H9 (cell line): ENCODE measurements around the gene EOGT. TPM values are rescaled to one million over a fixed set of nuclear protein-coding genes. Genes with fewer than 3 reads are reported as not detected.

Source experiments
- DNase-seq: peaks from one replicate; pipeline ENCODE4 v3.0.0-alpha.2; 2017
- H2AFZ ChIP-seq: one replicate; pipeline ENCODE4 v1.6.1; 2013; ENCODE audit warnings: mild to moderate bottlenecking, low read length, control low read depth, moderate library complexity
- H2AK5ac ChIP-seq: 2 replicates; pipeline ENCODE4 v1.6.1; 2013; ENCODE audit warnings: low read length, control low read depth, mixed read lengths; ENCODE audit not compliant: insufficient read length
- H2BK120ac ChIP-seq: one replicate; pipeline ENCODE4 v1.6.1; 2013; ENCODE audit warnings: low read depth, mild to moderate bottlenecking, low read length, control low read depth, inconsistent platforms; ENCODE audit not compliant: poor library complexity, severe bottlenecking
- H2BK12ac ChIP-seq: 2 replicates; pipeline ENCODE4 v1.6.1; 2013; ENCODE audit warnings: low read length, control low read depth, mixed read lengths, low read depth; ENCODE audit not compliant: insufficient read length
- H2BK15ac ChIP-seq: 2 replicates; pipeline ENCODE4 v1.6.1; 2013; ENCODE audit warnings: low read depth, low read length, control low read depth
- H2BK20ac ChIP-seq: one replicate; pipeline ENCODE4 v1.6.1; 2013; ENCODE audit warnings: low read depth, mild to moderate bottlenecking, low read length, control low read depth, inconsistent platforms; ENCODE audit not compliant: poor library complexity, severe bottlenecking
- H2BK5ac ChIP-seq: 2 replicates; pipeline ENCODE4 v1.6.1; 2013; ENCODE audit warnings: low read length, control low read depth, mixed read lengths; ENCODE audit not compliant: insufficient read length
- H3K14ac ChIP-seq: 2 replicates; pipeline ENCODE4 v1.6.1; 2013; ENCODE audit warnings: low read length, control low read depth; ENCODE audit not compliant: insufficient read depth
- H3K18ac ChIP-seq: 2 replicates; pipeline ENCODE4 v1.6.1; 2013; ENCODE audit warnings: low read depth, mild to moderate bottlenecking, mixed read lengths, low read length, control low read depth; ENCODE audit not compliant: insufficient read length
- H3K23ac ChIP-seq: 2 replicates; pipeline ENCODE4 v1.6.1; 2013; ENCODE audit warnings: low read length, control low read depth, mixed read lengths, low read depth; ENCODE audit not compliant: insufficient read length
- H3K23me2 ChIP-seq: 2 replicates; pipeline ENCODE4 v1.6.1; 2013; ENCODE audit warnings: low read depth, mild to moderate bottlenecking, mixed read lengths, low read length, control low read depth; ENCODE audit not compliant: insufficient read length, poor library complexity, severe bottlenecking
- H3K27ac ChIP-seq: 2 replicates; pipeline ENCODE4 v1.5.1; 2013; ENCODE audit warnings: low read length, control low read depth, mixed read lengths, low read depth; ENCODE audit not compliant: insufficient read length
- H3K27me3 ChIP-seq: 2 replicates; pipeline ENCODE4 v1.6.1; 2013; ENCODE audit warnings: low read length, control low read depth, inconsistent platforms; ENCODE audit not compliant: insufficient read depth
- H3K4ac ChIP-seq: 2 replicates; pipeline ENCODE4 v1.6.1; 2013; ENCODE audit warnings: low read depth, mild to moderate bottlenecking, control low read depth, inconsistent platforms, low read length, moderate library complexity
- H3K4me1 ChIP-seq: 2 replicates; pipeline ENCODE4 v1.6.1; 2013; ENCODE audit warnings: low read length, control low read depth, inconsistent platforms; ENCODE audit not compliant: insufficient read depth
- H3K4me2 ChIP-seq: 2 replicates; pipeline ENCODE4 v1.6.1; 2013; ENCODE audit warnings: low read length, control low read depth, mixed read lengths; ENCODE audit not compliant: insufficient read length, insufficient read depth
- H3K56ac ChIP-seq: 2 replicates; pipeline ENCODE4 v1.6.1; 2013; ENCODE audit warnings: low read depth, mild to moderate bottlenecking, mixed read lengths, low read length, control low read depth; ENCODE audit not compliant: insufficient read length
- H3K79me1 ChIP-seq: 2 replicates; pipeline ENCODE4 v1.6.1; 2013; ENCODE audit warnings: low read depth, mild to moderate bottlenecking, moderate library complexity, low read length, control low read depth, inconsistent platforms; ENCODE audit not compliant: insufficient read depth, poor library complexity, severe bottlenecking
- H3K79me2 ChIP-seq: 2 replicates; pipeline ENCODE4 v1.6.1; 2013; ENCODE audit warnings: low read length, control low read depth, inconsistent platforms; ENCODE audit not compliant: insufficient read depth
- H3K9ac ChIP-seq: 2 replicates; pipeline ENCODE4 v1.6.1; 2013; ENCODE audit warnings: low read length, control low read depth, mixed read lengths; ENCODE audit not compliant: insufficient read length; ENCODE audit errors: extremely low read depth
- H3K9me3 ChIP-seq: one replicate; pipeline ENCODE4 v1.6.1; 2013; ENCODE audit warnings: low read depth, low read length, inconsistent platforms; ENCODE audit not compliant: control insufficient read depth
- H3T11ph ChIP-seq: one replicate; pipeline ENCODE4 v1.6.1; 2013; ENCODE audit warnings: mild to moderate bottlenecking, low read length, control low read depth, inconsistent platforms
- H4K20me1 ChIP-seq: one replicate; pipeline ENCODE4 v1.6.1; 2013; ENCODE audit not compliant: control insufficient read depth, insufficient read length, insufficient read depth
- H4K5ac ChIP-seq: 2 replicates; pipeline ENCODE4 v1.6.1; 2013; ENCODE audit warnings: low read depth, mild to moderate bottlenecking, mixed read lengths, low read length, control low read depth; ENCODE audit not compliant: insufficient read length
- H4K8ac ChIP-seq: replicated peaks from 2 replicates; pipeline ENCODE4 v1.6.1; 2013; ENCODE audit warnings: low read length, control low read depth, mixed read lengths, low read depth; ENCODE audit not compliant: insufficient read length
- H4K91ac ChIP-seq: 2 replicates; pipeline ENCODE4 v1.6.1; 2013; ENCODE audit warnings: low read depth, mild to moderate bottlenecking, moderate library complexity, mixed read lengths, low read length, control low read depth; ENCODE audit not compliant: insufficient read length
- H3K27ac Mint-ChIP-seq, 3 experiments: 2 replicates in 2 of 3; 3 replicates in 1 of 3; pipeline ENCODE4 v1.8.0; 2020 to 2021; ENCODE audit warnings: mixed read lengths in 3 of 3, mild to moderate bottlenecking in 1 of 3, moderate library complexity in 1 of 3
- H3K27me3 Mint-ChIP-seq: 2 replicates; pipeline ENCODE4 v1.8.0; 2021; ENCODE audit warnings: low read depth, mild to moderate bottlenecking, moderate library complexity, mixed read lengths
- H3K36me3 Mint-ChIP-seq, 3 experiments: 2 replicates in 2 of 3; 3 replicates in 1 of 3; pipeline ENCODE4 v1.8.0; 2020 to 2021; ENCODE audit warnings: low read depth in 3 of 3, mixed read lengths in 3 of 3; ENCODE audit not compliant: insufficient read depth in 1 of 3
- H3K4me1 Mint-ChIP-seq, 2 experiments: 2 replicates each; pipeline ENCODE4 v1.8.0; 2020; ENCODE audit warnings: mixed read lengths in 2 of 2
- H3K4me3 Mint-ChIP-seq, 2 experiments: 2 replicates in 1 of 2; 3 replicates in 1 of 2; pipeline ENCODE4 v1.8.0; 2020 to 2021; ENCODE audit warnings: mild to moderate bottlenecking in 2 of 2, mixed read lengths in 2 of 2, moderate library complexity in 1 of 2
- H3K9me3 Mint-ChIP-seq, 2 experiments: 2 replicates in 1 of 2; 3 replicates in 1 of 2; pipeline ENCODE4 v1.8.0; 2020; ENCODE audit warnings: mild to moderate bottlenecking in 2 of 2, mixed read lengths in 2 of 2, moderate library complexity in 1 of 2
- whole genome bisulfite sequencing: extraction: QIAGEN DNeasy Blood & Tissue Kit; methylation state at CpG from one replicate; pipeline ENCODE4 v1.1.7; 2013; ENCODE audit warnings: missing lambda C conversion rate, low lambda C conversion rate, mixed read lengths; ENCODE audit not compliant: insufficient read length; ENCODE audit errors: extremely low coverage; 5-methylcytosine and 5-hydroxymethylcytosine counted together
- total RNA-seq: library from RNA; stranded (reverse); gene quantifications from 2 replicates; pipeline ENCODE4 v1.2.1, GENCODE V29; 2021
- TF ChIP-seq, protein P1 (sequence below): fragments of 200-600 bp; sonication (generic); conservative IDR thresholded peaks from 3 replicates; pipeline ENCODE4 v1.8.0; 2021; ENCODE audit warnings: antibody characterized with exemption, mild to moderate bottlenecking

The EOGT gene
- total RNA-seq, 1 experiment from 2014 or later, result 30.5 TPM

DNA sequence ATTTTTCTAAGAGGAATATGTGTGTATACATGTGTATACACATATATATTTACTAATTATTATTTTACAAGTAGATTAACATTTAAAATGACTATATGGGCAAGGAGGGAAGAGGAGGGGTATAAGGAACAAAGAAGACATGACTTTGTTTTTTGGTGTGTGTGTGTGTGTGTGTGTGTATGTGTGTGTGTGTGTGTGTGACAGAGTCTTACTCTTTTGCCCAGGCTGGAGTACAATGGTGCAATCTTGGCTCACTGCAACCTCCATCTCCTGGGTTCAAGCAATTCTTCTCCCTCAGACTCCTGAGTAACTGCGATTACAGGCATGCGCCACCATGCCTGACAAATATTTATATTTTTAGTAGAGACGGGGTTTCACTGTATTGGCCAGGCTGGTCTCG, 2.6 kb upstream of the EOGT start:
- no peak overlapping the region for H2AK5ac ChIP-seq
- Mint-ChIP-seq H3K27ac (no peak overlapping the region), H3K9me3 (0 out of 5 replicates have a peak, but pooled peaks cover 0 to 3% of the 10 kb centered on the region in 2 experiments), H3K4me1 (peaks cover 28 to 29% of the 10 kb centered on the region in 2 experiments), H3K36me3 (peaks cover 4 to 6% (median 5%) of the 10 kb centered on the region in 3 experiments; a peak in 5 of 7 replicates), H3K27me3 (no peaks in the 10 kb centered on the region), H3K4me3 (no peak overlapping the region)
- H2AFZ ChIP-seq, result no peak overlapping the region
- H4K5ac ChIP-seq, result no peak overlapping the region
- no peak overlapping the region for H2BK120ac ChIP-seq
- no peak overlapping the region for H3K56ac ChIP-seq
- H3K79me2 ChIP-seq, result no peaks in the 10 kb centered on the region
- H3K27me3 ChIP-seq, result no peaks in the 10 kb centered on the region
- no peak overlapping the region for H4K91ac ChIP-seq
- TF ChIP-seq, protein P1, sequence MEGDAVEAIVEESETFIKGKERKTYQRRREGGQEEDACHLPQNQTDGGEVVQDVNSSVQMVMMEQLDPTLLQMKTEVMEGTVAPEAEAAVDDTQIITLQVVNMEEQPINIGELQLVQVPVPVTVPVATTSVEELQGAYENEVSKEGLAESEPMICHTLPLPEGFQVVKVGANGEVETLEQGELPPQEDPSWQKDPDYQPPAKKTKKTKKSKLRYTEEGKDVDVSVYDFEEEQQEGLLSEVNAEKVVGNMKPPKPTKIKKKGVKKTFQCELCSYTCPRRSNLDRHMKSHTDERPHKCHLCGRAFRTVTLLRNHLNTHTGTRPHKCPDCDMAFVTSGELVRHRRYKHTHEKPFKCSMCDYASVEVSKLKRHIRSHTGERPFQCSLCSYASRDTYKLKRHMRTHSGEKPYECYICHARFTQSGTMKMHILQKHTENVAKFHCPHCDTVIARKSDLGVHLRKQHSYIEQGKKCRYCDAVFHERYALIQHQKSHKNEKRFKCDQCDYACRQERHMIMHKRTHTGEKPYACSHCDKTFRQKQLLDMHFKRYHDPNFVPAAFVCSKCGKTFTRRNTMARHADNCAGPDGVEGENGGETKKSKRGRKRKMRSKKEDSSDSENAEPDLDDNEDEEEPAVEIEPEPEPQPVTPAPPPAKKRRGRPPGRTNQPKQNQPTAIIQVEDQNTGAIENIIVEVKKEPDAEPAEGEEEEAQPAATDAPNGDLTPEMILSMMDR, result no peak
- no peak overlapping the region for H3K9ac ChIP-seq
- H3K4me2 ChIP-seq, result no peak overlapping the region
- no peak overlapping the region for H4K8ac ChIP-seq
- H2BK20ac ChIP-seq, result no peak overlapping the region
- no peak overlapping the region for H2BK12ac ChIP-seq
- peaks cover 5% of the 10 kb centered on the region; the same call in 1 of the 2 replicates for H3K4me1 ChIP-seq
- no peak overlapping the region for H3K4ac ChIP-seq
- no peak overlapping the region for H3T11ph ChIP-seq
- H3K18ac ChIP-seq, result no peak overlapping the region
- H3K27ac ChIP-seq, result no peak overlapping the region
- peaks cover 4% of the 10 kb centered on the region for H3K23me2 ChIP-seq
- WGBS, result no CpG with 5 or more reads among the region's 4 CpGs
- H4K20me1 ChIP-seq, result no peaks in the 10 kb centered on the region
- H2BK5ac ChIP-seq, result no peak overlapping the region
- H3K14ac ChIP-seq, result no peak overlapping the region
- no peaks in the 10 kb centered on the region for H3K9me3 ChIP-seq
- no peak overlapping the region for H2BK15ac ChIP-seq
- no peaks in the 10 kb centered on the region for H3K79me1 ChIP-seq
- DNase-seq, result no peak
- no peak overlapping the region for H3K23ac ChIP-seq
